Endodermal cell (in vitro differentiated cells): ENCODE measurements around the gene KCNAB2. TPM values are rescaled to one million over a fixed set of nuclear protein-coding genes. Genes with fewer than 3 reads are reported as not detected.

ENCODE experiments used
- DNase-seq: peaks from one replicate; pipeline ENCODE4 v3.0.0-alpha.2; 2017
- H3K27ac ChIP-seq: 2 replicates; pipeline ENCODE4 v1.5.1; 2013; ENCODE audit warnings: mild to moderate bottlenecking, low read depth, low read length, moderate library complexity
- H3K27me3 ChIP-seq: 2 replicates; pipeline ENCODE4 v1.6.1; 2013; ENCODE audit warnings: mild to moderate bottlenecking, low read length, moderate library complexity; ENCODE audit not compliant: insufficient read depth, control insufficient read depth, poor library complexity, severe bottlenecking
- H3K36me3 ChIP-seq: 2 replicates; pipeline ENCODE4 v1.7.0; 2013; ENCODE audit warnings: mild to moderate bottlenecking, low read length, moderate library complexity; ENCODE audit not compliant: control insufficient read depth, insufficient read depth
- H3K4me1 ChIP-seq: one replicate; pipeline ENCODE4 v1.7.0; 2013; ENCODE audit warnings: low read length; ENCODE audit not compliant: control insufficient read depth, insufficient read depth
- H3K4me3 ChIP-seq: 2 replicates; pipeline ENCODE4 v1.5.1; 2013; ENCODE audit warnings: mild to moderate bottlenecking, low read length, moderate library complexity
- H3K9ac ChIP-seq: 2 replicates; pipeline ENCODE4 v1.6.1; 2013; ENCODE audit warnings: mild to moderate bottlenecking, low read length, moderate library complexity; ENCODE audit not compliant: poor library complexity, severe bottlenecking; ENCODE audit errors: extremely low read depth
- H3K9me3 ChIP-seq: 2 replicates; pipeline ENCODE4 v1.6.1; 2013; ENCODE audit warnings: mild to moderate bottlenecking, low read length, moderate library complexity; ENCODE audit not compliant: control insufficient read depth
- H3K27ac Mint-ChIP-seq: 2 replicates; pipeline ENCODE4 v1.8.0; 2020; ENCODE audit warnings: mixed read lengths
- H3K27me3 Mint-ChIP-seq: 2 replicates; pipeline ENCODE4 v1.8.0; 2021; ENCODE audit warnings: mild to moderate bottlenecking, mixed read lengths; ENCODE audit not compliant: insufficient read depth
- H3K36me3 Mint-ChIP-seq: 2 replicates; pipeline ENCODE4 v1.8.0; 2020; ENCODE audit warnings: low read depth, mixed read lengths
- H3K4me1 Mint-ChIP-seq: 2 replicates; pipeline ENCODE4 v1.8.0; 2020; ENCODE audit warnings: mixed read lengths
- H3K4me3 Mint-ChIP-seq: 2 replicates; pipeline ENCODE4 v1.8.0; 2020; ENCODE audit warnings: mild to moderate bottlenecking, moderate library complexity, mixed read lengths
- H3K9me3 Mint-ChIP-seq: 2 replicates; pipeline ENCODE4 v1.8.0; 2020; ENCODE audit warnings: mild to moderate bottlenecking, mixed read lengths
- WGBS, 2 experiments: methylation state at CpG; one replicate each; pipeline versions ENCODE4 v1.1.5 to v1.1.7; 2013; ENCODE audit warnings: missing lambda C conversion rate in 2 of 2, mixed read lengths in 1 of 2; ENCODE audit not compliant: insufficient coverage in 1 of 2, insufficient read length in 1 of 2; 5-methylcytosine and 5-hydroxymethylcytosine counted together
- total RNA-seq, 2 donors: library from RNA; stranded (reverse); fragmentation: NEBNext Ultra II Directional in 1 of 2; extraction: Animal tissue kit (Norgen Biotek cat#: 25700) in 1 of 2; gene quantifications; 2 replicates in 1 of 2; 3 replicates in 1 of 2; pipeline ENCODE4 v1.2.1, GENCODE V29; 2021
- TF ChIP-seq, protein P1 (sequence below): fragments of 200-600 bp; sonication (generic); conservative IDR thresholded peaks from 2 replicates; pipeline ENCODE4 v1.5.0; 2021; ENCODE audit warnings: antibody characterized with exemption, mild to moderate bottlenecking

Gene KCNAB2
- total RNA-seq, 2 donors from 2014 or later = 14.9 to 22.9 TPM

DNA sequence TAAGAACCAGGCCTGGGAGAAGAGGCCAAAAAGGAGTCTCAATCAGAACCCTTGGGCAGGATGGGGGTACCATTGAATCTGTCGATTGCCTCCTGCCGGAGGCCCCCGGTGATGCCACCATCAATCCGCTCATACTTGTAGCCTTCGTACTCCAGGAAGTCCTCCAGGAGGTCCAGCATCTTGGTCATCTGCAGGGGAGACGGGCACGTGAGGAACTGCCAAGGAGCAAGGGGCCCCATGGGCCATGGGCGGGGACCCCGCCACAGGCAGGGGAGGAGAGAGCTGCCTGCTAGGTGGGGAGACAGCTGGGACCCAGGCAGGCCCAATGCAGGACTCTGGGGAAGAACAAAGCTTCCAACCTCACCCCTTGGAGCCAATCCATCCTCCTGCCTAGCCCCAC is 85.9 kb downstream of the KCNAB2 start:
- no peaks in the 10 kb centered on the region for H3K4me1 Mint-ChIP-seq

DNA sequence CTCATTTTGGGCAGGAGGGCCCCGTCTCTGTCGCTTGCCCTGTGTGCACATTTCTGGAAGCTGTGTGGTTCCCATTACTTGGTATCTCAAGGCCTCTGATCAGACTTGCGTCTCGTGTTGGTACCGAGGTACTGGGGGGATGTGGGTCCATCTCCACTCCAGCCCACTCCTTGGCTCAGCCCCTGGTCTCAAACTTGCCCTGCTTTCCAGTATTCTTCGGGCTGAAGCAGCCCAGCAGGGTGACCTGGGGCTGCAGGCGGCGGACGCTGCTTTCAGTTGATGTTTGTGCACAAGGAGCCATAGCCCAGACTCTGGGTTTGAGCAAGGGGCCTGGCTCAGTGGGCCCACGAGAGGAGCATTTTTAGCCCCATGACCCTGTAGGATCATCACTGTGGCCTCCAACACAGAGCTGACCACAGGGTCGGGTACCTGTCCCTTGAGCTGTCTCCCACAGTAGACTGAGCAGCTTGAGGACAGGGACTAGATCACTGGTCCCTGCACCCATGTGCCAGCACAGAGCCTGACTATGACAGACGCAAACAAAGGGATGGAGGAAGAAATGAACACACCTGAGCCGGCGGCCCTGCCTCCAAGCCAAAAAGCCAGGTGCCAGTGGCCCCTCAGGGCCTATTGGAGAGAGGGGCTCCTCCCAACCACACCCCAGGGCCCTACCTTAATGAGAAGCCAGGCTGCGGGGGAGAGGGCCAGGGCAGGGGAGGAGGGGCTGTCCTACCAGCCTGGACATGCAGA is 87.6 kb downstream of the KCNAB2 start:
- Histone ChIP-seq H3K27me3 (no peaks in the 10 kb centered on the region), H3K36me3 (no peaks in the 10 kb centered on the region), H3K4me1 (no peaks in the 10 kb centered on the region), H3K27ac (no peak overlapping the region), H3K4me3 (no peak overlapping the region), H3K9me3 (no peaks in the 10 kb centered on the region), H3K9ac (no peak overlapping the region)
- H3K9me3 Mint-ChIP-seq = peaks cover 6% of the 10 kb centered on the region
- H3K27ac Mint-ChIP-seq = no peak overlapping the region
- H3K4me1 Mint-ChIP-seq = no peaks in the 10 kb centered on the region
- no peak for DNase-seq
- peaks cover 23% of the 10 kb centered on the region for H3K27me3 Mint-ChIP-seq
- TF ChIP-seq, protein P1, sequence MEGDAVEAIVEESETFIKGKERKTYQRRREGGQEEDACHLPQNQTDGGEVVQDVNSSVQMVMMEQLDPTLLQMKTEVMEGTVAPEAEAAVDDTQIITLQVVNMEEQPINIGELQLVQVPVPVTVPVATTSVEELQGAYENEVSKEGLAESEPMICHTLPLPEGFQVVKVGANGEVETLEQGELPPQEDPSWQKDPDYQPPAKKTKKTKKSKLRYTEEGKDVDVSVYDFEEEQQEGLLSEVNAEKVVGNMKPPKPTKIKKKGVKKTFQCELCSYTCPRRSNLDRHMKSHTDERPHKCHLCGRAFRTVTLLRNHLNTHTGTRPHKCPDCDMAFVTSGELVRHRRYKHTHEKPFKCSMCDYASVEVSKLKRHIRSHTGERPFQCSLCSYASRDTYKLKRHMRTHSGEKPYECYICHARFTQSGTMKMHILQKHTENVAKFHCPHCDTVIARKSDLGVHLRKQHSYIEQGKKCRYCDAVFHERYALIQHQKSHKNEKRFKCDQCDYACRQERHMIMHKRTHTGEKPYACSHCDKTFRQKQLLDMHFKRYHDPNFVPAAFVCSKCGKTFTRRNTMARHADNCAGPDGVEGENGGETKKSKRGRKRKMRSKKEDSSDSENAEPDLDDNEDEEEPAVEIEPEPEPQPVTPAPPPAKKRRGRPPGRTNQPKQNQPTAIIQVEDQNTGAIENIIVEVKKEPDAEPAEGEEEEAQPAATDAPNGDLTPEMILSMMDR = no peak
- 87 to 95% methylated on average over 7 to 15 of the region's 15 CpGs for WGBS, 2 experiments
- H3K36me3 Mint-ChIP-seq = no peaks in the 10 kb centered on the region
- H3K4me3 Mint-ChIP-seq = no peak overlapping the region

More for the DNA sequence above, 85.9 kb downstream of the KCNAB2 start:
- Mint-ChIP-seq H3K27ac (no peak overlapping the region), H3K4me3 (no peak overlapping the region), H3K36me3 (no peaks in the 10 kb centered on the region), H3K9me3 (peaks cover 6% of the 10 kb centered on the region), H3K27me3 (peaks cover 36% of the 10 kb centered on the region)
- DNase-seq = no peak
- no peaks in the 10 kb centered on the region for H3K9me3 ChIP-seq
- WGBS, 2 experiments = 92 to 97% methylated on average over 6 to 9 of the region's 9 CpGs
- no peaks in the 10 kb centered on the region for H3K27me3 ChIP-seq
- no peak overlapping the region for H3K4me3 ChIP-seq
- H3K27ac ChIP-seq = no peak overlapping the region
- H3K9ac ChIP-seq = no peak overlapping the region
- H3K4me1 ChIP-seq = no peaks in the 10 kb centered on the region
- TF ChIP-seq, protein P1 = no peak
- no peaks in the 10 kb centered on the region for H3K36me3 ChIP-seq

DNA sequence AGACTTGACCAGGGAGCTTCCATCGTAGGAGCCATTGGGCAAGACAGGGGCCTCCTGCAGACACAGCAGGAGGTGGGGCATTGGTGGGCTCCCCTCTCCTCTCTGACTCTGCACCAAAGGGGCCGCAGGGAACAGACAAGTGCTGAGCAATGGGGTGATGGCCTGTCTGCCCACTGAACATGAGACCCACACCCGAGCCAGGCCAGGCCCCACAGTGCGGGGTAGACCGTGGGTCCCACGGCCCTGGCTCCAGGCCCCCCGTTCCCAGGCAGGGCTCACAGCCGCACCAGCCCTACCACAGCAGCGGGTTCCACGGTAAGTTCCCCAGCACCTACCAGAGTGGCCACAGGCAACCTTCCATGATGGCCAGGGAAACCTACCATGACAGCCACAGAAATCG is 88.5 kb downstream of the KCNAB2 start:
- 91 to 98% methylated on average over 9 to 11 of the region's 11 CpGs for WGBS, 2 experiments
- peaks cover 14% of the 10 kb centered on the region for H3K27me3 Mint-ChIP-seq
- Histone ChIP-seq H3K9ac (no peak overlapping the region), H3K27me3 (no peaks in the 10 kb centered on the region), H3K36me3 (no peaks in the 10 kb centered on the region), H3K4me3 (no peak overlapping the region), H3K27ac (no peak overlapping the region), H3K9me3 (no peaks in the 10 kb centered on the region), H3K4me1 (no peaks in the 10 kb centered on the region)
- TF ChIP-seq, protein P1 = no peak
- DNase-seq = no peak
- H3K27ac Mint-ChIP-seq = no peak overlapping the region
- H3K9me3 Mint-ChIP-seq = peaks cover 6% of the 10 kb centered on the region
- H3K4me1 Mint-ChIP-seq = no peaks in the 10 kb centered on the region
- no peaks in the 10 kb centered on the region for H3K36me3 Mint-ChIP-seq
- no peak overlapping the region for H3K4me3 Mint-ChIP-seq
